Kidney capillary endothelial cell (primary cell): Measurements from ENCODE around the gene GABBR2.
A peak's percentile ranks its signal among the peaks of the same experiment; 100 is the strongest.

Source experiments
- DNase-seq: peaks from one replicate; pipeline ENCODE4 v3.0.0-alpha.2; 2018; ENCODE audit warnings: low spot score

The GABBR2 gene

DNA sequence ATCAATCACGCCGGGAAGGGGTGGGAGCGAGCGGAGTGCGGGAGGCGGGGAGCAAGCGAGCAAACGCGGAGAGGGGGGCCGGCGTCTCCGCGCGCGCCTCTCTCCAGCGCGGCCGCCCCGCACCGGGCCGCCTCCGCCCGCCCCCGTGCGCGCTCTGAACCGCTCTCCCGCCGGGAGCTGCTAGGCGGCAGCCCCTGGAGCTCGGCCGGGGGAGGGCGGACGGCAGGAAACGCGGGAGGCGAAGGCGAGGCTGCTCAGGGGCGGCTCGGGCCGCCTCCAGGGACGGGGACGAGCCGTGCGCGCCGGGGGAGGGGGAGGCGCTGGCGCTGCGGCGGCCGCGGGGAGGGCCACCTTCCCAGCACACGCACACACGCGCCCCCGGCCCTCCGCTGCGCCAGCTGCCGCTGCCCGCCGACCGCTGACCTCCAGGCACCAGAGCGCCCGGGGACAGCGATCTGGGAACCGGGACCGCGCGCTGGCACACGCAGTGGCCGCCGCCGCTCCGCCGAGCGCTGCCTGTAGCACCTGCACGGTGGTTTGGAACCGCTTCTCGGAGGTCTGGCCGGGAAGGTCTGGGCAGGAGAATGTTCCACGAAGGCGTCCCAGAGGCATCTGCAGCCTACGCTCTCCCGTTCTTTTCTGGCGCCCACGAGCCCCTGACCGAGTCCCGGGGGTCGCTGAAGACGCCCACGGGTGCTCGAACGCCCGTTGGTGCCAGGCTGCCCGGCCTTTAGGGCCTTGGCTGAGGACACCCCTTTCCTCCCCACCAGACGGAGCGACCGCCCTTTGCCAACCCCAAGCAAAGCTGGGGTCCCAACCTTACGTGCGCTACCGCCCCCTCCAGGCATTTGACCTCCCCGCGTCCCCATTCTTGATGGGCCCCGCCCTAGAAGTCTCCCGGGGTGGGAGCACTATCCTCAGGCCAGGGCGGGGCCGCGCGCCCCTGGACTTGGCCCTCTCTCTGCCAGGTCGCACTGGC is at the start of gene GABBR2:
GABBR2 (minus strand) TSS at position 3 of the 979 bp plus-strand sequence. CDS start 198 bp downstream, outside the sequence.
- no peak for DNase-seq

GRCh38 chr9:98755006-98755618 is 46.4 kb upstream of the GABBR2 start:
- DNase-seq = no peak

DNA sequence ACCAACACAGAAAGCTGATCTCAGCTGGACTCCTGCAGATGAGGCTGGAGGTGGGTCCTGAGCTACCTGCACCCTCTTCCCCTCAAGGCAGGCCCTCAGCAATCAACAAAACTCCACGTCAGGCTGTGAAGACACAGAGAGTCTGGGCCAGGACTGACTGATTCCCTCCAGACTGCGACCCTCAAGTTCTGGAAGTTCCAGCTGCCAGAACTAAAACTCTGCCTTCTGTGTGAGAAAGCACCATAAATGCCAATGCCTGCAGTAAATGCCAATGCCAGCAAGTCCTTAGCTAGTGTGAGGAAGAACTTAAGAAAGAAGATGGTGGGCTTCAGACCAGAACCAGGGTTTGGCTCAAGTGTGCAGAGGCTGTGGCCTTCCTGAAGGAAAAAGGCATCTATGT is 42.5 kb upstream of the GABBR2 start:
- DNase-seq = no peak

GRCh38 chr9:98750364-98751060 is 41.8 kb upstream of the GABBR2 start:
- DNase-seq = no peak

DNA sequence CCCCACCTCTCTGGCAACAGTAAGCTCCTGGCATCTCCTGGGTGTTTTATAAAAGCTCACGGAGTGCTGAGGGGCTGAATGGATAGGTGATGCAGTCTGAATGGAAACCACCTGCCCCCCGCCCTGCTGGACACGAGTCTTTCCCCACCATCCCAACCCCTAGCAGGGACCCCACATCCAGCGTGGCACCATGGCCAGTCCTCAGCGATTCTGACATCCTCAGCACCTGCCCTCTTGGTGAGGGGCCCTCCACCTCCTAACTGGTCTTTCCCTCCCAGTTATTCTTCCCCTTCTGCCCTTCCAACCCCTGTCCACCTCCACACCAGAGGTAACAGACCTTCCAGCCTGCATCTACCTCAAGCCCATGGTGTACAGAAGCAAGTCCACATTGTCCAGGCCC is 38.7 kb upstream of the GABBR2 start:
- DNase-seq = no peak

- DNase-seq = no peak
Measured at GRCh38 chr9:98745470-98745869, 36.7 kb upstream of the GABBR2 start.

GRCh38 chr9:98743818-98744611 is 35.3 kb upstream of the GABBR2 start:
- no peak for DNase-seq

DNA sequence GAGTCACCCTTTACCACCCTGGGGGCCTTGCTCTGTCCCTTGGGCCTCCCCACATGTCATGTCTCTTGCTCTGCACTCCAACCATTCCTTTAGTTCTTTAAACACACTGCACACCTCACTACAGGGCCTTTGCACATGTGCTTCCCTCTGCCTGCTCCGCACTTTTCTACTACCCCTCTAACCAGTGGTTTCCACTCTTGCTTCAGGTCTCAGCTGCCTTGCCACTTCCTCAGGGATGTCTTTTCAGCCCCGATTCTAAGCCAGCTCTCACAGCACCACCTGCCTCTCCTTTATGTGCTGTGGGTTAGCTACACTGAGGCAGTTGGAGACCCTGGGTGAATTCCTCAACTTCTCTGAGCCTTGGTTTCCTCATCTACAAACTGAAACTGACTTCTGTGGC is 34.6 kb upstream of the GABBR2 start:
- no peak for DNase-seq

- DNase-seq = peak; percentile 14
Measured at GRCh38 chr9:98742325-98743280, 33.9 kb upstream of the GABBR2 start.

GRCh38 chr9:98740226-98740881 is 31.6 kb upstream of the GABBR2 start:
- DNase-seq = no peak

- no peak for DNase-seq
Measured at GRCh38 chr9:98738741-98739140, 30.0 kb upstream of the GABBR2 start.

DNA sequence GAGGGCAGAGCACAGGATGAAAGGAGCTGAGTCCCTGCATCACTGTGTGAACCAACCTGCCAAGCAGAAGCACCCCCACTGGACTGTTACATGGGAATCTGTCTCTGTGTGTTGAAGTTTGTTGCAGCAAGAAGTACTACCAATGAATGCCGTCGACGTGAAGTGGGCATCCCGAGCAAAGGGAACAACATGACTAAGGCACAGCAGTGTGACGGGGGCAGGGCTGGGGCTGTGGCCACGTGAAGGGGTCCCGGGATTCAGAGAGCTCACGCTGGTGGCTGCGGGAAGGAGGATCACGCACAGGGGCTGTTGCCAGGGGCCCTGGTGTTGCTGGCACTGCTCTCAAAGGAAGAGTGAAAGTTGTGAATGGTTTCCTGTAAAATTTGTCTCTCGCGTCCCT is 27.5 kb upstream of the GABBR2 start:
- DNase-seq = no peak

DNA sequence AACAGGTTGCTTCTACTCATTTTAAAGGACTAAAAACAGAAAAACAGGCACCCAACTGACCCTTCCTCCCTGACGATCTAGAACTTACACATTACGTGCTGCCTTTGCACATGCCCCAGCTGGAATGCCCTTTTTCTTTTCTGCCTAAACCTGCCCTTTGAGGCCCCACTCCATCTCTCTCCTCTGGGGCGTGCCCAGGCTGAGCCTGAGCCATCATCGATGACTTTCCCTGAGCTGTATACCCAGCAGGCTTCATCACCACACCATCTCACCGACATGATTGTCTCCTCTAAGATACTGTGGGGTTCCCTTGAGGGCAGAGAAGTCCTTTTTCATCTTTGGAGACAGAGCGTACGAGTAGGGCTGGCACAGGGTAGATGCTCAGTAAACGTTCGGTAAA is 24.1 kb upstream of the GABBR2 start:
- DNase-seq = no peak

DNA sequence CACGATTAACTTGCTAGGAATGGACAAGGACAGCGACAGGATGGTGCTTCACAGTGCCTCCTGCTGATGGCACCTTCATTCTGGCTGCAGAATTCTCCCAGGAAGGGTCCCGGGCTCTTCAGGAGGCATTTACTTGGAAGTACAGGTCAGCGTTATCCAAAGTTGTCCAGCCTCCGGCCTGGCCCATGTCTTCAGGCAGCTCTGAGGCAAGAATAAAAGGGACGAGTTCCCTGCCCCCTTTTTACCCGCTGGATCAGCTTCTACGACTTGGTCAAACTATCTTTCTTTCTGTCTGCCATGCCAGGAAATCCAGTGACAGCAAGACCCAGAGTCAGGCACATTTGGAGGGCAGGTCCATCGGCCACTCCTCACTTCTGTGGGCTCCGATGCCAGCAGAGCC is 23.4 kb upstream of the GABBR2 start:
- DNase-seq = no peak

- DNase-seq = no peak
Measured at GRCh38 chr9:98730871-98731270, 22.1 kb upstream of the GABBR2 start.

DNA sequence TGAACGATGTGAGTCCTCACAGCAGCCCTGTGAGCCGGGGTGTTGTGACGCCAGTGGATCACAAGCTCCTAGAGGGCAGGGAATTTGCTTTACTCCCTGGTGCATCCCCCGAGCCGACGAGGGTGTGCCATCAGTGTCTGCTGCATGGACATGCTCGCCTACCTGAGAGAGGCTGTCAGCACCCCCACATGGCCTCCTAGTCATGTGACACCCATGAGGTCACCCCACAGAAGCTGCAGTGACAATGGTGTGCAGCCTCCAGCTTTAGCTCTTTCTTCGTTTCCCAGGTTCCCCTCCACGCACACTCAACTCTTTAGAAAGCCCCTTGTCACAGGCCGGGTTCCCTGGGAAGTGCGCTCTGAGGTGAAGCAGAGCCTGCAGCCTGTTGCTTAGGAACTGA is 19.8 kb upstream of the GABBR2 start:
- DNase-seq = no peak

- DNase-seq = no peak
Measured at GRCh38 chr9:98727428-98727827, 18.7 kb upstream of the GABBR2 start.

DNA sequence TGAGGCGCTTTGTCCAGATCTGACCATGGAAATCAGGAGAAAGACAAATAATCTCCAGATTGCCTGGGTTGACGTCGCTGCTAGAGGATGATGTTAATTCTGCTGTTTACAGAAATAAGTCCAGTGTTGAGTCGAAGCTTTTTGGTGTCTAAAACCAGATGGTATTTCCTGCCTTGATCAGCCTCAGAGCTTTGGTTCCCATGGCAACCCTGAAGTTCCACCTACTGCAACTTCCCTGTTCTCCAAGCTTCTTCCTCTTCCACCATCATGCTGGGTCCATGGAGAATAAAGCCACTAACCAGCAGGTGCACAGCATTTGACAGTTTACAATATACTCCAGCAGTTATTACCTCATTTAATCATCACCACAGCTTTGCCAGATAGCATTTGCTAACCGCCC is 18.0 kb upstream of the GABBR2 start:
- DNase-seq = no peak

- no peak for DNase-seq
Measured at GRCh38 chr9:98724810-98725530, 16.2 kb upstream of the GABBR2 start.

DNA sequence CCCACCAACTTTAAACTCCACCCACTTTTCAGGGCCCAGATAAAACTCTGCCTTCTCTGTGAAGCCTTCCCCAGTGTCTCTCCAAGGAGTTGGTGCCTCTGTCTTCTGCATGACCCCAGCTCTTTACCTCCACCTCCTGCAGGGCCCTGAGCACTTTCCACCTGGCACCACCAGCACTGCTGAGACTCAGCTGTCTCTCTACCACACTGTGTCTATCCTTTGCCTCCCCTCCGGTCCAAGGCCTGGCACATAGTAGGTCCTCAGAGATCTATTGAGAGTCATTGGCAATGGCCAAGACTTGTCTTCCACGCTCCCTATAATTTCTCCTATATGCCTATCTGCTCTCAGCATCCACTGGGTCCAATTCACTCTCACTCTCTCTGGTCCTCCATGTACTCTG is 12.9 kb upstream of the GABBR2 start:
- DNase-seq = no peak
